HepG2 (cell line): ENCODE measurements around the gene C11orf42. TPM values are rescaled to one million over a fixed set of nuclear protein-coding genes. Genes with fewer than 3 reads are reported as not detected.

Experiments used
- ATAC-seq: fragments of 200-7000 bp; cut with Tn5 transposase; 3 replicates; pipeline ENCODE4 v1.9.1; 2020; ENCODE audit warnings: mild to moderate bottlenecking, moderate library complexity
- BruUV-seq: library from RNA; stranded (reverse); fragments of 400-500 nt; replicated peaks from 2 replicates; lab custom pipeline; 2021; lab: Mats Ljungman, UMichigan
- CTCF ChIA-PET: fragments of 300-600 bp; formaldehyde crosslinking; extraction: SDS; loops from one replicate; lab custom pipeline; 2021; ENCODE audit warnings: low total read pairs, inconsistent platforms, low intra/inter-chr PET ratio; lab: Yijun Ruan, JAX
- POLR2A ChIA-PET: fragments of 350-600 bp; sonication (Branson Sonifier 250); formaldehyde crosslinking; loops from one replicate; lab custom pipeline; 2020; ENCODE audit warnings: antibody characterized with exemption, inconsistent platforms; lab: Yijun Ruan, JAX
- DNase-seq: peaks from one replicate; pipeline ENCODE4 v3.0.0-alpha.2; 2015; ENCODE audit warnings: low spot score
- FAIRE-seq: peaks from 3 replicates; lab custom pipeline; 2011; peaks lifted over from hg19 to GRCh38; lab: Jason Lieb, UNC
- H2AFZ ChIP-seq: one replicate; pipeline ENCODE4 v1.6.1; 2011; ENCODE audit warnings: low read length, inconsistent platforms
- H3K27ac ChIP-seq: fragments of 300-600 bp; 3 replicates; pipeline ENCODE4 v1.8.0; 2011; ENCODE audit warnings: mixed run types, mild to moderate bottlenecking, mixed read lengths, low read length, inconsistent platforms; ENCODE audit not compliant: insufficient read depth; ENCODE audit errors: extremely low read length
- H3K27me3 ChIP-seq, 2 experiments: fragments of 200-600 bp in 1 of 2; 2 replicates in 1 of 2; 3 replicates in 1 of 2; pipeline versions ENCODE4 v1.6.0 to v1.8.0; 2011; ENCODE audit warnings: low read length in 2 of 2, mild to moderate bottlenecking in 2 of 2, moderate library complexity in 2 of 2, inconsistent platforms in 1 of 2; ENCODE audit not compliant: insufficient read depth in 2 of 2, control insufficient read depth in 1 of 2
- H3K36me3 ChIP-seq, 2 experiments: fragments of 200-600 bp in 1 of 2; replicated peaks in 1 of 2; 2 replicates in 1 of 2; 3 replicates in 1 of 2; pipeline versions ENCODE4 v1.5.1 to v1.8.0; 2011; ENCODE audit warnings: low read length in 2 of 2, inconsistent platforms in 1 of 2; ENCODE audit not compliant: insufficient read depth in 2 of 2, control insufficient read depth in 1 of 2
- H3K4me1 ChIP-seq: 2 replicates; pipeline ENCODE4 v1.5.1; 2012; ENCODE audit warnings: low read length, inconsistent platforms; ENCODE audit not compliant: insufficient read depth
- H3K4me2 ChIP-seq: 2 replicates; pipeline ENCODE4 v1.6.0; 2011; ENCODE audit warnings: low read depth, low read length, inconsistent platforms
- H3K4me3 ChIP-seq, 3 experiments: fragments of 200-600 bp in 1 of 3; sonication (generic), shearing (Covaris generic) in 1 of 3; replicated peaks in 1 of 3; 2 replicates each; pipeline ENCODE4 v1.5.1; 2011 to 2016; ENCODE audit warnings: low read length in 3 of 3, inconsistent platforms in 2 of 3, low read depth in 2 of 3, mild to moderate bottlenecking in 2 of 3, control low read depth in 1 of 3, mixed read lengths in 1 of 3; ENCODE audit not compliant: insufficient read depth in 1 of 3
- H3K79me2 ChIP-seq: one replicate; pipeline ENCODE4 v1.6.1; 2011; ENCODE audit warnings: low read length, inconsistent platforms; ENCODE audit not compliant: insufficient read depth
- H3K9ac ChIP-seq: 2 replicates; pipeline ENCODE4 v1.6.0; 2011; ENCODE audit warnings: mild to moderate bottlenecking, low read depth, low read length, inconsistent platforms; ENCODE audit not compliant: insufficient read depth
- H3K9me3 ChIP-seq: 2 replicates; pipeline ENCODE4 v1.5.1; 2012; ENCODE audit warnings: mild to moderate bottlenecking, low read length
- H4K20me1 ChIP-seq: 2 replicates; pipeline ENCODE4 v1.6.0; 2011; ENCODE audit warnings: inconsistent platforms, mild to moderate bottlenecking, low read length, moderate library complexity; ENCODE audit not compliant: insufficient read depth
- JARID2 ChIP-seq: sonication (generic); formaldehyde crosslinking; IDR thresholded peaks from 2 replicates; pipeline ENCODE4 v1.8.1; 2023; ENCODE audit warnings: missing genetic modification reagents, inconsistent platforms; ENCODE audit not compliant: insufficient replicate concordance
- NFYB ChIP-seq: sonication (generic); formaldehyde crosslinking; IDR thresholded peaks from 2 replicates; pipeline ENCODE4 v1.4.0; 2020; ENCODE audit warnings: missing genetic modification reagents
- RFXAP ChIP-seq: sonication (generic); formaldehyde crosslinking; IDR thresholded peaks from 2 replicates; pipeline ENCODE4 v1.4.0; 2020; ENCODE audit warnings: missing genetic modification reagents, borderline replicate concordance
- YY1 ChIP-seq: IDR thresholded peaks from 2 replicates; pipeline ENCODE4 v1.6.1; 2011; ENCODE audit warnings: low read length, low read depth, moderate library complexity, mild to moderate bottlenecking; ENCODE audit not compliant: insufficient read depth, insufficient replicate concordance
- ZIK1 ChIP-seq: sonication (generic); formaldehyde crosslinking; IDR thresholded peaks from 2 replicates; pipeline ENCODE4 v1.5.0; 2020; ENCODE audit warnings: mild to moderate bottlenecking, low read depth, missing genetic modification reagents, borderline replicate concordance
- ZNF672 ChIP-seq: sonication (generic); formaldehyde crosslinking; IDR thresholded peaks from 2 replicates; pipeline ENCODE4 v1.8.1; 2022; ENCODE audit warnings: missing genetic modification reagents
- ZNF703 ChIP-seq: sonication (generic); formaldehyde crosslinking; IDR thresholded peaks from 2 replicates; pipeline ENCODE4 v1.5.1; 2020; ENCODE audit warnings: missing genetic modification reagents, mild to moderate bottlenecking, moderate library complexity, borderline replicate concordance
- ZNF75D ChIP-seq: sonication (generic); formaldehyde crosslinking; IDR thresholded peaks from 2 replicates; pipeline ENCODE4 v1.8.1; 2023; ENCODE audit warnings: missing genetic modification reagents, mild to moderate bottlenecking, borderline replicate concordance
- ZSCAN29 ChIP-seq: sonication (generic); formaldehyde crosslinking; conservative IDR thresholded peaks from 2 replicates; pipeline ENCODE4 v1.4.0; 2020; ENCODE audit warnings: mild to moderate bottlenecking, missing genetic modification reagents
- WGBS: methylation state at CpG from one replicate; pipeline ENCODE4 v1.1.6; 2017; ENCODE audit warnings: low lambda C conversion rate; 5-methylcytosine and 5-hydroxymethylcytosine counted together
- in situ Hi-C: cut with HindIII; loops from 2 replicates; pipeline ENCODE4 v1.10.0; 2017; ENCODE audit warnings: low pct_unique_long_range_greater_than_20kb; ENCODE audit not compliant: extremely low pct_ligation_motif_present
- intact Hi-C: fragments of 100-400 bp; cut with micrococcal nuclease; formaldehyde crosslinking; loops from one replicate; pipeline ENCODE4 v1.10.0; 2022; ENCODE audit not compliant: unreplicated experiment
- polyA plus RNA-seq, 8 experiments: library from polyadenylated mRNA; depleted of rRNA in 3 of 8; stranded (reverse) in 7 of 8; unstranded in 1 of 8; fragments of >200 nt; fragmentation: Illumina TruSeq in 4 of 8; extraction: Trizol in 4 of 8; gene quantifications; 2 replicates each; pipeline versions ENCODE4 v1.2.1 to v1.2.3, GENCODE V29; 2011 to 2016; ENCODE audit warnings: low read depth in 4 of 8, missing spikeins in 1 of 8, mixed read lengths in 1 of 8; ENCODE audit not compliant: insufficient read depth in 1 of 8
- total RNA-seq, 5 experiments: library from RNA; depleted of rRNA; stranded (reverse); fragments of >200 nt; fragmentation: Illumina TruSeq; extraction: Trizol; gene quantifications; 2 replicates each; pipeline ENCODE4 v1.2.3, GENCODE V29; 2016; ENCODE audit warnings: low read depth in 1 of 5
- TF ChIP-seq, protein P1 (sequence below): IDR thresholded peaks from 2 replicates; pipeline ENCODE4 v1.6.1; 2018; ENCODE audit warnings: missing genetic modification reagents
- TF ChIP-seq, protein P2 (sequence below): sonication (generic); formaldehyde crosslinking; IDR thresholded peaks from 2 replicates; pipeline ENCODE4 v1.5.0; 2020; ENCODE audit warnings: mild to moderate bottlenecking, missing genetic modification reagents
- TF ChIP-seq, protein P3 (sequence below): sonication (generic); formaldehyde crosslinking; IDR thresholded peaks from 2 replicates; pipeline ENCODE4 v1.9.0; 2021; ENCODE audit warnings: missing genetic modification reagents, borderline replicate concordance
- TF ChIP-seq, protein P4 (sequence below): sonication (generic); formaldehyde crosslinking; IDR thresholded peaks from 2 replicates; pipeline ENCODE4 v1.8.0; 2022; ENCODE audit warnings: mild to moderate bottlenecking, missing genetic modification reagents
- TF ChIP-seq, protein P5 (sequence below): IDR thresholded peaks from 2 replicates; pipeline ENCODE4 v1.6.1; 2016; ENCODE audit warnings: mild to moderate bottlenecking, missing biosample characterization, missing genetic modification reagents

Gene C11orf42
- total and polyA plus RNA-seq, 2 of the 13 experiments (the other 11 are each of a cell fraction or from before 2014, with no cell fraction given): not detected

DNA sequence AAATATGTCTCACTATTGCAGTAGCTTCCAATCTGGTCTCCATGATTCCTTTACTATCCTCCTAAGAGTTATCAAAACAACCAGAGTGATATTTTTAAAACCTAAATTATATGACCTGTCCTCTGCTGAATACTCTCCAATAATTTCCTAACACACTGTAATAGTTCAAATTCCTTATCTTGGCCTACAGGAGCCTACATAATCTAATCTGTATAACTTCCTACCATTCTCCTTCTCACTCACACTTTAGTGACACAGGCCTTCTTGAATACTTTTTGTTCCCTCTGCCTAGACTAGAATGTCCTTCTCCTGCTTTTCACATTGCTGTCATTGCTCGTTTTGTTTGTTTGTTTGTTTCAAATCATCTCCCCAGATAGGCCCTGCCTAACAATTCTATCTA lies 19.7 kb downstream of the C11orf42 start:
- WGBS: 89% methylated on average over 1 of the region's 1 CpG
- peaks cover 11% of the 10 kb centered on the region for H3K4me1 ChIP-seq
- ATAC-seq (no peak), FAIRE-seq (no peak), DNase-seq (no peak)
- no peak overlapping the region for H3K4me2 ChIP-seq
- no peak overlapping the region for H3K27ac ChIP-seq
- TF ChIP-seq ZIK1 (no peak), RFXAP (no peak), ZNF672 (CRISPR knock-in tag) (no peak), ZNF75D (CRISPR knock-in tag) (no peak), NFYB (CRISPR knock-in tag) (no peak), ZNF703 (CRISPR knock-in tag) (no peak), JARID2 (no peak), ZSCAN29 (CRISPR knock-in tag) (no peak), YY1 (no peak)
- TF ChIP-seq, protein P1, sequence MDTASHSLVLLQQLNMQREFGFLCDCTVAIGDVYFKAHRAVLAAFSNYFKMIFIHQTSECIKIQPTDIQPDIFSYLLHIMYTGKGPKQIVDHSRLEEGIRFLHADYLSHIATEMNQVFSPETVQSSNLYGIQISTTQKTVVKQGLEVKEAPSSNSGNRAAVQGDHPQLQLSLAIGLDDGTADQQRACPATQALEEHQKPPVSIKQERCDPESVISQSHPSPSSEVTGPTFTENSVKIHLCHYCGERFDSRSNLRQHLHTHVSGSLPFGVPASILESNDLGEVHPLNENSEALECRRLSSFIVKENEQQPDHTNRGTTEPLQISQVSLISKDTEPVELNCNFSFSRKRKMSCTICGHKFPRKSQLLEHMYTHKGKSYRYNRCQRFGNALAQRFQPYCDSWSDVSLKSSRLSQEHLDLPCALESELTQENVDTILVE: no peak
- TF ChIP-seq, protein P2, sequence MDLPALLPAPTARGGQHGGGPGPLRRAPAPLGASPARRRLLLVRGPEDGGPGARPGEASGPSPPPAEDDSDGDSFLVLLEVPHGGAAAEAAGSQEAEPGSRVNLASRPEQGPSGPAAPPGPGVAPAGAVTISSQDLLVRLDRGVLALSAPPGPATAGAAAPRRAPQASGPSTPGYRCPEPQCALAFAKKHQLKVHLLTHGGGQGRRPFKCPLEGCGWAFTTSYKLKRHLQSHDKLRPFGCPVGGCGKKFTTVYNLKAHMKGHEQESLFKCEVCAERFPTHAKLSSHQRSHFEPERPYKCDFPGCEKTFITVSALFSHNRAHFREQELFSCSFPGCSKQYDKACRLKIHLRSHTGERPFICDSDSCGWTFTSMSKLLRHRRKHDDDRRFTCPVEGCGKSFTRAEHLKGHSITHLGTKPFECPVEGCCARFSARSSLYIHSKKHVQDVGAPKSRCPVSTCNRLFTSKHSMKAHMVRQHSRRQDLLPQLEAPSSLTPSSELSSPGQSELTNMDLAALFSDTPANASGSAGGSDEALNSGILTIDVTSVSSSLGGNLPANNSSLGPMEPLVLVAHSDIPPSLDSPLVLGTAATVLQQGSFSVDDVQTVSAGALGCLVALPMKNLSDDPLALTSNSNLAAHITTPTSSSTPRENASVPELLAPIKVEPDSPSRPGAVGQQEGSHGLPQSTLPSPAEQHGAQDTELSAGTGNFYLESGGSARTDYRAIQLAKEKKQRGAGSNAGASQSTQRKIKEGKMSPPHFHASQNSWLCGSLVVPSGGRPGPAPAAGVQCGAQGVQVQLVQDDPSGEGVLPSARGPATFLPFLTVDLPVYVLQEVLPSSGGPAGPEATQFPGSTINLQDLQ (CRISPR knock-in tag): no peak
- TF ChIP-seq, protein P3, sequence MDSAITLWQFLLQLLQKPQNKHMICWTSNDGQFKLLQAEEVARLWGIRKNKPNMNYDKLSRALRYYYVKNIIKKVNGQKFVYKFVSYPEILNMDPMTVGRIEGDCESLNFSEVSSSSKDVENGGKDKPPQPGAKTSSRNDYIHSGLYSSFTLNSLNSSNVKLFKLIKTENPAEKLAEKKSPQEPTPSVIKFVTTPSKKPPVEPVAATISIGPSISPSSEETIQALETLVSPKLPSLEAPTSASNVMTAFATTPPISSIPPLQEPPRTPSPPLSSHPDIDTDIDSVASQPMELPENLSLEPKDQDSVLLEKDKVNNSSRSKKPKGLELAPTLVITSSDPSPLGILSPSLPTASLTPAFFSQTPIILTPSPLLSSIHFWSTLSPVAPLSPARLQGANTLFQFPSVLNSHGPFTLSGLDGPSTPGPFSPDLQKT (CRISPR knock-in tag): no peak
- TF ChIP-seq, protein P4, sequence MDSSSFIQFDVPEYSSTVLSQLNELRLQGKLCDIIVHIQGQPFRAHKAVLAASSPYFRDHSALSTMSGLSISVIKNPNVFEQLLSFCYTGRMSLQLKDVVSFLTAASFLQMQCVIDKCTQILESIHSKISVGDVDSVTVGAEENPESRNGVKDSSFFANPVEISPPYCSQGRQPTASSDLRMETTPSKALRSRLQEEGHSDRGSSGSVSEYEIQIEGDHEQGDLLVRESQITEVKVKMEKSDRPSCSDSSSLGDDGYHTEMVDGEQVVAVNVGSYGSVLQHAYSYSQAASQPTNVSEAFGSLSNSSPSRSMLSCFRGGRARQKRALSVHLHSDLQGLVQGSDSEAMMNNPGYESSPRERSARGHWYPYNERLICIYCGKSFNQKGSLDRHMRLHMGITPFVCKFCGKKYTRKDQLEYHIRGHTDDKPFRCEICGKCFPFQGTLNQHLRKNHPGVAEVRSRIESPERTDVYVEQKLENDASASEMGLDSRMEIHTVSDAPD: no peak
- TF ChIP-seq, protein P5, sequence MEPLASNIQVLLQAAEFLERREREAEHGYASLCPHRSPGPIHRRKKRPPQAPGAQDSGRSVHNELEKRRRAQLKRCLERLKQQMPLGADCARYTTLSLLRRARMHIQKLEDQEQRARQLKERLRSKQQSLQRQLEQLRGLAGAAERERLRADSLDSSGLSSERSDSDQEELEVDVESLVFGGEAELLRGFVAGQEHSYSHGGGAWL (CRISPR knock-in tag): no peak
- no peaks in the 10 kb centered on the region for H4K20me1 ChIP-seq
- in situ Hi-C loops (no loop called here), intact Hi-C loops (no loop called here)
- H3K9ac ChIP-seq: no peak overlapping the region
- no TSS peak for BruUV-seq
- CTCF ChIA-PET: no interaction called here
- no peaks in the 10 kb centered on the region for H3K9me3 ChIP-seq
- H3K36me3 ChIP-seq: peaks cover 10 to 35% of the 10 kb centered on the region in 2 experiments
- H3K27me3 ChIP-seq: no peaks in the 10 kb centered on the region
- peaks cover 22% of the 10 kb centered on the region for H3K79me2 ChIP-seq
- POLR2A ChIA-PET: no interaction called here
- no peak overlapping the region for H2AFZ ChIP-seq
- H3K4me3 ChIP-seq: no peak overlapping the region
